CD4-positive, alpha-beta T cell (primary cell): Measurements from ENCODE around the gene RNASE8. TPM values are rescaled to one million over a fixed set of nuclear protein-coding genes. Genes with fewer than 3 reads are reported as not detected.

Experiments
- ATAC-seq: fragments of 200-7000 bp; cut with Tn5 transposase; one replicate; pipeline ENCODE4 v1.10.0; 2022; ENCODE audit warnings: mild to moderate bottlenecking; ENCODE audit not compliant: poor library complexity
- CTCF ChIA-PET: fragments of 350-600 bp; sonication (Branson Sonifier 250); formaldehyde crosslinking; loops from one replicate; lab custom pipeline; 2021; ENCODE audit warnings: antibody characterized with exemption, inconsistent platforms; lab: Charles Lee
- POLR2A ChIA-PET: fragments of 350-600 bp; sonication (Branson Sonifier 250); formaldehyde crosslinking; loops from one replicate; lab custom pipeline; 2021; ENCODE audit warnings: antibody characterized with exemption, inconsistent platforms; lab: Charles Lee
- DNase-seq, 14 experiments: peaks; one replicate each; pipeline ENCODE4 v3.0.0-alpha.2; 2013 to 2020; ENCODE audit warnings: mixed read lengths in 2 of 14
- H3K27ac ChIP-seq, 2 donors: one replicate each; pipeline versions ENCODE4 v1.5.1 to v1.7.0; 2013; ENCODE audit warnings: low read length in 2 of 2, low read depth in 1 of 2, mild to moderate bottlenecking in 1 of 2
- H3K27me3 ChIP-seq, 2 experiments: 1 replicate in 1 of 2; 2 replicates in 1 of 2; pipeline versions ENCODE4 v1.6.1 to v1.7.0; 2013; ENCODE audit warnings: low read length in 2 of 2, control low read depth in 1 of 2, mild to moderate bottlenecking in 1 of 2, moderate library complexity in 1 of 2; ENCODE audit not compliant: insufficient read depth in 2 of 2, control insufficient read depth in 1 of 2
- H3K36me3 ChIP-seq: one replicate; pipeline ENCODE4 v1.6.1; 2013; ENCODE audit warnings: low read length, control low read depth; ENCODE audit not compliant: insufficient read depth
- H3K4me1 ChIP-seq: one replicate; pipeline ENCODE4 v1.6.1; 2013; ENCODE audit warnings: low read length, control low read depth; ENCODE audit not compliant: insufficient read depth
- H3K4me3 ChIP-seq: one replicate; pipeline ENCODE4 v1.5.1; 2013; ENCODE audit warnings: mild to moderate bottlenecking, low read length, moderate library complexity
- H3K9me3 ChIP-seq, 2 experiments: 1 replicate in 1 of 2; 2 replicates in 1 of 2; pipeline versions ENCODE4 v1.6.1 to v1.7.0; 2013; ENCODE audit warnings: low read length in 2 of 2, mild to moderate bottlenecking in 2 of 2, control low read depth in 1 of 2, moderate library complexity in 1 of 2; ENCODE audit not compliant: control insufficient read depth in 1 of 2, insufficient read depth in 1 of 2
- H3K27ac Mint-ChIP-seq: one replicate; pipeline ENCODE4 v1.8.0; 2020; ENCODE audit warnings: mixed read lengths
- H3K27me3 Mint-ChIP-seq: one replicate; pipeline ENCODE4 v1.8.0; 2021; ENCODE audit warnings: mixed read lengths
- H3K36me3 Mint-ChIP-seq: one replicate; pipeline ENCODE4 v1.8.0; 2021; ENCODE audit warnings: low read depth, mixed read lengths
- H3K4me1 Mint-ChIP-seq: one replicate; pipeline ENCODE4 v1.8.0; 2021; ENCODE audit warnings: low read depth, mixed read lengths
- H3K4me3 Mint-ChIP-seq: one replicate; pipeline ENCODE4 v1.8.0; 2020; ENCODE audit warnings: mild to moderate bottlenecking, mixed read lengths
- H3K9me3 Mint-ChIP-seq: one replicate; pipeline ENCODE4 v1.8.0; 2020; ENCODE audit warnings: mixed read lengths
- intact Hi-C, 2 experiments: fragments of 100-400 bp; cut with DNase I in 1 of 2; cut with micrococcal nuclease in 1 of 2; formaldehyde crosslinking; loops; one replicate each; pipeline versions ENCODE4 v1.15.1 to v1.9.0; 2023 to 2025; cut with DNase I, micrococcal nuclease
- total RNA-seq, 174 experiments: library from RNA in 2 of 174; stranded (reverse) in 2 of 174; gene quantifications; one replicate each; pipeline ENCODE4 v1.2.3 and lab custom pipeline; 2021 to 2026
- TF ChIP-seq, protein P1 (sequence below): fragments of 200-600 bp; IDR thresholded peaks from one replicate; pipeline ENCODE4 v1.8.0; 2022; ENCODE audit warnings: antibody characterized with exemption, mild to moderate bottlenecking

Gene RNASE8
- total RNA-seq, 2 experiments from 2014 or later: not detected

DNA sequence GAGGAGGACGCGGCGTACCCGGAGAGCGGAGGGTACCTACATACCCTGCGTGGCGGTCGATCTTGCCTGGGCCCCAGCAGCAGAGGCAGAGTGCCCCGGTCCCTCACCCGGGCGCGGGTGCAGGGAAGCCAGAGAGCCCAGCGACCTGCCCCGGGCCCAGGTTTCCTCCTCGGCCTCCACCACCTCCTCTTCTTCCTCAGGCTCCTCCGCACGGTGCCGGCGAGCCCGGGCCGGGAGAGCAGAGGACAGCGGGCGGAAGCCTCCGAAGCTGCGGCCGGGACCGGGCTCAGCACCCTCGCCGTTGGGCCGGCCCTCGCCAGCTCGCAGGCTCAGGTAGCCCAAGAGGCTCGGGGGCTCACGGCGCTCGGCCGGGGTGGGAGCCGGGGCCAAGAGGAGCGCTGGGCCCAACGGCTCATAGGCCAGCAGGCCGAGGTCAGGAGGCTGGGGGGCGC is 34.2 kb downstream of the RNASE8 start:
- H3K27me3 Mint-ChIP-seq: no peaks in the 10 kb centered on the region
- TF ChIP-seq, protein P1, sequence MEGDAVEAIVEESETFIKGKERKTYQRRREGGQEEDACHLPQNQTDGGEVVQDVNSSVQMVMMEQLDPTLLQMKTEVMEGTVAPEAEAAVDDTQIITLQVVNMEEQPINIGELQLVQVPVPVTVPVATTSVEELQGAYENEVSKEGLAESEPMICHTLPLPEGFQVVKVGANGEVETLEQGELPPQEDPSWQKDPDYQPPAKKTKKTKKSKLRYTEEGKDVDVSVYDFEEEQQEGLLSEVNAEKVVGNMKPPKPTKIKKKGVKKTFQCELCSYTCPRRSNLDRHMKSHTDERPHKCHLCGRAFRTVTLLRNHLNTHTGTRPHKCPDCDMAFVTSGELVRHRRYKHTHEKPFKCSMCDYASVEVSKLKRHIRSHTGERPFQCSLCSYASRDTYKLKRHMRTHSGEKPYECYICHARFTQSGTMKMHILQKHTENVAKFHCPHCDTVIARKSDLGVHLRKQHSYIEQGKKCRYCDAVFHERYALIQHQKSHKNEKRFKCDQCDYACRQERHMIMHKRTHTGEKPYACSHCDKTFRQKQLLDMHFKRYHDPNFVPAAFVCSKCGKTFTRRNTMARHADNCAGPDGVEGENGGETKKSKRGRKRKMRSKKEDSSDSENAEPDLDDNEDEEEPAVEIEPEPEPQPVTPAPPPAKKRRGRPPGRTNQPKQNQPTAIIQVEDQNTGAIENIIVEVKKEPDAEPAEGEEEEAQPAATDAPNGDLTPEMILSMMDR: no peak
- no peaks in the 10 kb centered on the region for H3K27me3 ChIP-seq
- intact Hi-C loops: loop anchor here (1.0 kb wide), 5 partner anchors 12 to 78 kb away; no protein-coding TSS in a partner anchor
- H3K4me1 ChIP-seq: peaks cover 30% of the 10 kb centered on the region
- no peaks in the 10 kb centered on the region for H3K36me3 ChIP-seq
- H3K4me3 ChIP-seq: no peak overlapping the region
- H3K4me1 Mint-ChIP-seq: peaks cover 38% of the 10 kb centered on the region
- ATAC-seq (no peak), DNase-seq (peak in 1 of 14 experiments; percentile 40)
- peaks cover 12% of the 10 kb centered on the region for H3K36me3 Mint-ChIP-seq
- no peak overlapping the region for H3K27ac ChIP-seq
- H3K27ac Mint-ChIP-seq: no peak overlapping the region
- H3K4me3 Mint-ChIP-seq: no peak overlapping the region
- H3K9me3 Mint-ChIP-seq: no peaks in the 10 kb centered on the region
- CTCF ChIA-PET: interaction anchor here (0.7 to 7.3 kb wide), 21 partner anchors 8 to 232 kb away, joined by 3 to 116 read pairs (median 5); partner anchors contain the start of genes ARHGEF40, NDRG2 and TMEM253
- H3K9me3 ChIP-seq: no peaks in the 10 kb centered on the region
- POLR2A ChIA-PET: interaction anchor here (1.4 to 4.6 kb wide), 4 partner anchors 12 to 77 kb away, joined by 6 to 52 read pairs (median 10); partner anchors contain the start of gene ARHGEF40

DNA sequence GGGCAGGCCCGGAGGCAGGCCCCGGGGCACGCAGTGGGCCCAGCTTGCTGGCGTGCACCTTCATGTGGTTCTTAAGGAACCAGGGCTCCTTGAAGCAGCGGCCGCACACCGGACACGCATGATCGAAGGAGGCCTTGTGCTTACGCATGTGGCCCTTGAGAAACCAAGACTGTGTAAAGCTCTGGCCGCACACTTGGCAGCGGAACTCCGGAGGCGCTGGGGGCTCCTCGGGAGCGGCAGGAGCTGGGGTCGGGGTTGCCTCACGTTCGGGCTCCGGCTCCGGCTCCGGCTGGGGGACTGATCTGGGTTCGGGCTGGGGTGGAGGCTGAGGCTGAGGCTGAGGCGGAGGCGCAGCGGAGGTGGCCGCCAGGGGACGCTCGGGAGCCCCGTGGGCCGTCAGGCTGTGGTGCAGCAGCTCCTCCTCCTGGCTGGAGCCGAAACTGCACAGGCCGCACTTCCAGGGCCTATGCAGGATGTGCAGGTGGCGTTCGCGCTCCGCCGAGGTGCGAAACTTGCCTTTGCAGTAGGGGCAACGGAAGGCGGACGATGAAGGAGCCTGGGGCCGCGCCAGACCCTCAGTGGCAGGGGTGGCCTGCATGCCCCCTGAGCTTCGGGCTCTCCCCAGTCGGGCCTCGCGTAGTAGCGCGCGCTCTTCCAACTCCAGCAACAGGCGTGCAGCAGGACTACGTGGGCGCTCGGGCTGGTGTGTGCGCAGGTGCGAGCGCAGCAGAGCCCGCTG is 34.8 kb downstream of the RNASE8 start:
- peaks cover 29% of the 10 kb centered on the region for H3K4me1 ChIP-seq
- intact Hi-C loops: loop anchor here (1.0 kb wide), 5 partner anchors 12 to 78 kb away; no protein-coding TSS in a partner anchor
- ChIA-PET POLR2A (interaction anchor here (1.2 to 4.6 kb wide), 5 partner anchors 12 to 78 kb away, joined by 3 to 52 read pairs (median 8); partner anchors contain the start of gene ARHGEF40), CTCF (interaction anchor here (0.6 to 7.3 kb wide), 25 partner anchors 9 to 345 kb away, joined by 3 to 116 read pairs (median 5); partner anchors contain the start of genes ARHGEF40, NDRG2 and TMEM253)
- no peaks in the 10 kb centered on the region for H3K27me3 ChIP-seq
- H3K27ac Mint-ChIP-seq: peak overlapping the region; percentile 56
- no peak overlapping the region for H3K27ac ChIP-seq
- peaks cover 10% of the 10 kb centered on the region for H3K36me3 Mint-ChIP-seq
- H3K36me3 ChIP-seq: no peaks in the 10 kb centered on the region
- H3K9me3 Mint-ChIP-seq: no peaks in the 10 kb centered on the region
- H3K4me3 ChIP-seq: no peak overlapping the region
- DNase-seq: peak; percentile 84 to 97 (median 93)
- no peaks in the 10 kb centered on the region for H3K9me3 ChIP-seq
- TF ChIP-seq, protein P1: peak; percentile 100
- no peaks in the 10 kb centered on the region for H3K27me3 Mint-ChIP-seq
- ATAC-seq: peak; percentile 80
- peak overlapping the region; percentile 38 for H3K4me3 Mint-ChIP-seq
- peaks cover 39% of the 10 kb centered on the region for H3K4me1 Mint-ChIP-seq

DNA sequence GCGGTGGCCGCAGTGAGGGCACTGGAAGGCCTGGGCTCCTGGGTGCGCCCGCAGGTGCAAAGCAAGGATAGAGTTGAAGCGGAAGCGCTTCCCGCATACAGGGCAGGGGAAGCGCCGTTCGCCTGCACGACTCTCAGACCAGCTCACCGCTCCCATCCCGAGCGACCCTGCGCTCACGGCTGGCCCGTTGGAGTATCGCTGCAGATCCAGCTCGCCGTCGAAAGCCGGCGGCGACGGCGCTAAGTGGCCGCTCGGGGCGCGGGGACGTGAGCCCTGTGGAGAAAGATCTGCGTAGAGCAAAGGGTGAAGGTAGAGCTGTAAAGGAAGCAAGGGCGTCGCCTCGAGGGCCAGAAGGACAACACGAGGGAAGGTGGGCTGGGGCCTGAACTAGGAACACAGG is 35.4 kb downstream of the RNASE8 start:
- Histone ChIP-seq H3K4me3 (no peak overlapping the region), H3K9me3 (no peaks in the 10 kb centered on the region), H3K27me3 (no peaks in the 10 kb centered on the region), H3K27ac (no peak overlapping the region), H3K36me3 (no peaks in the 10 kb centered on the region), H3K4me1 (peaks cover 27% of the 10 kb centered on the region)
- intact Hi-C loops: no loop called here
- Mint-ChIP-seq H3K4me1 (peaks cover 34% of the 10 kb centered on the region), H3K27ac (peak overlapping the region; percentile 56), H3K27me3 (no peaks in the 10 kb centered on the region), H3K4me3 (no peak overlapping the region), H3K9me3 (no peaks in the 10 kb centered on the region), H3K36me3 (peaks cover 6% of the 10 kb centered on the region)
- ChIA-PET CTCF (interaction anchor here (0.6 to 7.3 kb wide), 23 partner anchors 8 to 344 kb away, joined by 3 to 116 read pairs (median 5); partner anchors contain the start of genes ARHGEF40, NDRG2 and TMEM253), POLR2A (interaction anchor here (1.2 to 4.6 kb wide), 4 partner anchors 11 to 78 kb away, joined by 3 to 52 read pairs (median 10); partner anchors contain the start of gene ARHGEF40)
- DNase-seq: no peak
- TF ChIP-seq, protein P1: no peak
- no peak for ATAC-seq
